Measurements from ENCODE around the gene MX2. TPM values are rescaled to one million over a fixed set of nuclear protein-coding genes. Genes with fewer than 3 reads are reported as not detected.
"Not testable (repeated sequence)": the region's sequence is repeated elsewhere in the genome, so short reads cannot be mapped to it uniquely, and the experiment has no call there.

MX2 gene
- total RNA-seq, 1 donor from 2014 or later = 4.8 TPM

- intact Hi-C loops (cut with DNase I) = no loop called here
- no peak for ATAC-seq
- no peak for DNase-seq (ENCODE audit: missing footprints)
These were observed 32.9 kb upstream of the MX2 start for GRCh38 chr21:41328660-41329607.

- no peak for DNase-seq (ENCODE audit: missing footprints)
- ATAC-seq = no peak
- intact Hi-C loops (cut with DNase I) = no loop called here
These were observed 28.1 kb upstream of the MX2 start for GRCh38 chr21:41333752-41334151.

DNA sequence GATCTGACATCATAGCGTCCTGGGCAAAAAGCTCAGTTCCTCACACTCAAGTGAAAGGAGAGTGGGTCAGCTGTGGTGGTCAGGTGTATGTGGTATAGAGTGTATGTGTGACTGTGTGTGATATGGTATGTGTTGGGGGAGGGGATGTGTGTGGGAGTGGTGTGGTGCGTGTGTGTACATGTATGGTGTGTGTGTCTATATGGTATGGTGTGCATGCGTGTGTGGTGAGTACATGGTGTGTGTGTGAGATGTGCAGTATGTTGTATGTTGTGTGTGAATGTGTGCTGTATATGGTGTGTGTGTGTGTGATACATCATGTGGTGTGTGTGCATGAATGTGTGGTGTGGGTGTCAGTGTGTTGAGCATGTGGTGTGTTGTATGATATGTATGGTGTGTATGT lies 24.3 kb upstream of the MX2 start:
- intact Hi-C loops (cut with DNase I) = no loop called here
- DNase-seq (ENCODE audit: missing footprints) (no peak), ATAC-seq (no peak)

DNA sequence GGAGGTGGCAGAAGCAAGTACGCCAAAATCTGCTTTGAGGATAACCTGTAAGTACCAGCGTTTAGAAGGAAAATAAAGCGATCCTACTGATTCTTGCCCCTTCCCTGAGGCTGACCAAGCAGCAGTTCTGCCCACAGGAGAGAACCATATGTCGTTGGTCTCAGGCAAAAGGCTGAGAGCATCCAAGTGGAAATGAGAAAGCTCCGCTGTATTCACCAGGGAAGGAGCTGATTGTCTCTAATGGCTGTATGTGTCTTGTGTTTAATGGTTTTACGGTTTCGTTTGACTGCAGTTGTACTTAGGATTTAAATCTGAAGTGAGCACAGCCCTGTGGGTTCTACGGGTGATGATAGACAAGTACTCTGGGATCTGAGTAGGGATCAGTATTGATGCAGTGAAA lies 23.4 kb upstream of the MX2 start:
- intact Hi-C loops (cut with DNase I) = no loop called here
- DNase-seq (ENCODE audit: missing footprints) = no peak
- ATAC-seq = no peak

DNA sequence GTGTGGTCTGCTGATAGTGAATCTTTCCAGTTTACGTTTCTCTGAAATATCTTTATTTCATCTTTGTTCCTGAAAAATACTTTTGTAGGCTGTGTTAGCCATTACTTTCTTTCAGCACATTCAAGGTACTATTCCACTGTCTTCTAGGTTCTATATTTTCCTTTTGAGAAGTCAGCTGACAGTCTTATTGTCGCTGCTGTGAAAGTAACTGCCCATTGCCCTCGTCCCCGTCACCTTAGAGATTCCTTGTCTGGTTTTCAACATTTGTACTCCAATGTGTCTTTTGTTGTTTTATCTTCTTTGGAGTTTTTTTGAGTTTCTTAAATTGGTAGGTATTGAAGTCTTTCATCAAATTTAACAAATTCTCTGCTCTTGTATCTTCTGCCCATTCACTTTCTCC lies 19.8 kb upstream of the MX2 start:
- intact Hi-C loops (cut with DNase I) = no loop called here
- no peak for DNase-seq (ENCODE audit: missing footprints)
- ATAC-seq = no peak

DNA sequence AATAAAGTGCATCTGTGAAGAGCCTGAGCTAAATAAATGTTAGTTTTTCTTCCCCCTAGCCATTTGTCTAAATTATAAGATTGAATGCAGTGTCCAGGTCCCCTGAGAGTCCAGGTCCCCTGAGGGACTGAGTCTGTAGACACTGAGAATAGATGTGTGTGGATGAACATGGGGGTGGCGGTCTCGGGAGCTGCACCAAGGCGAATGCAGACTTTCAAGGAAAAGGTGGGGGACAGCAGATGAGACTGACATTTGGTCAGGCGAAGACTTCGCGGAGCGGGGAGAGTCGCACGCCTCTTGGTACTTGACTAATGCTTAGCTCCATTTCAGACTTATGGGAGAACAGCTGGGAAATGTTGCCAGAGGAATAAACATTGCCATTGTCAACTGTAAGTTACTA lies 17.7 kb upstream of the MX2 start:
- intact Hi-C loops (cut with DNase I) = no loop called here
- no peak for ATAC-seq
- no peak for DNase-seq (ENCODE audit: missing footprints)

DNA sequence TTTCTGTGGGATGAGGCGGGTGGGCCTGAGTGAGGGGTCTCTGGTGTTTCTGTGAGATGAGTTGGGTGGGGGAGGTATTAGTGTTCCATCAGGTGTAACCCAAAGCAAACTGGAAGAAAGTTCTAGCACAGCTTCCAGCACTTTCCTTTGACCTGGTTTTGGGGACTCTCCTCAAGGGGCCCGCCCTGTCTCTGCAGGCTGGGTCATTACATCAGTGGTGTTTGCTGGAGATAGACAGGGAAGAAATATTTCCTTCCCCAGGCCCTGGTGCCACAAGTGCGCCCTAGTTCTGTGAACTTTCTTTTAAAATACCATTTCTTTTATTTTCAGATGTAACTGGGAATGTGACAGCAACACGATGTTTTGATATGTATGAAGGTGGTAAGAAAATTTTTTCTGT lies 16.5 kb upstream of the MX2 start:
- intact Hi-C loops (cut with DNase I) = no loop called here
- DNase-seq (ENCODE audit: missing footprints) (no peak), ATAC-seq (no peak)

GRCh38 chr21:41345934-41346685 lies 15.7 kb upstream of the MX2 start:
- DNase-seq (ENCODE audit: missing footprints) (no peak), ATAC-seq (no peak)
- intact Hi-C loops (cut with DNase I) = no loop called here

DNA sequence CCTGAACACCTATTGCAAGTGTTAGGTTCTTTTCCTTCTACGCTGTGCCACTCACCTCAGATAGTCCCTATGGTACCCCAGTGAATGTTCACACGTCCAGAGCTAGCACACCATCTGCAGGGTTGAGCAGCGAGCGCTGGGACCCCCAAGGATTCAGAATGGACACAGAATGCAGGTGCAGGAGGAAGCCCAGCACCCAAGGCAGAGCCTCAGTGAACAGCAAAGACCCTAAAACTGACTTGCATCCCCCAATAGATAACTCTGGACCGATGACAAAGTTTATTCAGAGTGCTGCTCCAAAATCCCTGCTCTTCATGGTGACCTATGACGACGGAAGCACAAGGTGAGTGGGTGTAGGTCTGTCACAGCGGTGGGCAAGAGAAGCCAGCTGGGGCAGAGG lies 15.1 kb upstream of the MX2 start:
- DNase-seq (ENCODE audit: missing footprints) = no peak
- intact Hi-C loops (cut with DNase I) = no loop called here
- ATAC-seq = no peak

- ATAC-seq (no peak), DNase-seq (ENCODE audit: missing footprints) (no peak)
- intact Hi-C loops (cut with DNase I) = no loop called here
These were observed 13.4 kb upstream of the MX2 start for GRCh38 chr21:41348434-41348833.

DNA sequence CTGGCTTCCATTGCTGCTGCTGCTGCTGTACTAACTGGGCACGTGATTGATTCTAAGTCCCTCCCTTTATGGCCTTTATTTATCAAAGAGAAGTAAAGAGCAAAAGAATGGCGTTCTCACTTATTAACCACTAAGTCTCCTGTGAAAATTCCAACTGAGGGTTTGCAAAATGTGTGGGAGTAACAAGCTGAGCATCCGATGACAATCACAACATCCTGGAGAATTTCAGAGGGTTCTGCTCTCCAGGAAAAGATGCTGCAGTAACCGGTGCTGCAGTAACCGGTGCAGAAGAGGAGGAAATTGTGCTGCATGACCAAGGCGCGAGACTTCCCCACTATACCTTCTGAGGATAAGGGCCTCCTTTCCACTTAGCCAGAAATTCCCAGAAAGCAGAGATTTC lies 12.7 kb upstream of the MX2 start:
- DNase-seq (ENCODE audit: missing footprints) (no peak), ATAC-seq (no peak)
- intact Hi-C loops (cut with DNase I) = no loop called here

GRCh38 chr21:41349619-41350390 lies 12.0 kb upstream of the MX2 start:
- intact Hi-C loops (cut with DNase I) = no loop called here
- ATAC-seq = no peak
- no peak for DNase-seq (ENCODE audit: missing footprints)

GRCh38 chr21:41350436-41351155 lies 11.2 kb upstream of the MX2 start:
- ATAC-seq (no peak), DNase-seq (ENCODE audit: missing footprints) (no peak)
- intact Hi-C loops (cut with DNase I) = no loop called here

DNA sequence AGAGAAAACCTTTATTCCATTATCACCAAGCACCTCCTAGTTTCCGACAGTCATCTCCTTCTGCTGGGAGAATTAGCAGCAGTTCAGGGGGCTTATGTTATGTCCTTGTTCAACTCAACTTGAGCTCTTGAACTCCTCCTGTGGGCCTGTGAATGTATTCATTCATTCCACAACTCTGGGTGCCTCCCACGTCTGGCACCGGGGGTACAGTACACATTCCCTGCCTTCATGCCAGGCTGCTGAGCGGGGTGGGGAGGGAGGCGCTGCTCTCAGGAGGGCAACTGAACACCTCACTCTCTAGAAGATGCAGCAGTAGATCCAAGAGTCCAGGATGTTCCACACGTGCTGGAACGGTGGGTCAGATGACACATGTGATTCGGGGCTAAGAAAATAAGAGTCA lies 4.3 kb upstream of the MX2 start:
- ATAC-seq (no peak), DNase-seq (ENCODE audit: missing footprints) (no peak)
- intact Hi-C loops (cut with DNase I) = no loop called here

DNA sequence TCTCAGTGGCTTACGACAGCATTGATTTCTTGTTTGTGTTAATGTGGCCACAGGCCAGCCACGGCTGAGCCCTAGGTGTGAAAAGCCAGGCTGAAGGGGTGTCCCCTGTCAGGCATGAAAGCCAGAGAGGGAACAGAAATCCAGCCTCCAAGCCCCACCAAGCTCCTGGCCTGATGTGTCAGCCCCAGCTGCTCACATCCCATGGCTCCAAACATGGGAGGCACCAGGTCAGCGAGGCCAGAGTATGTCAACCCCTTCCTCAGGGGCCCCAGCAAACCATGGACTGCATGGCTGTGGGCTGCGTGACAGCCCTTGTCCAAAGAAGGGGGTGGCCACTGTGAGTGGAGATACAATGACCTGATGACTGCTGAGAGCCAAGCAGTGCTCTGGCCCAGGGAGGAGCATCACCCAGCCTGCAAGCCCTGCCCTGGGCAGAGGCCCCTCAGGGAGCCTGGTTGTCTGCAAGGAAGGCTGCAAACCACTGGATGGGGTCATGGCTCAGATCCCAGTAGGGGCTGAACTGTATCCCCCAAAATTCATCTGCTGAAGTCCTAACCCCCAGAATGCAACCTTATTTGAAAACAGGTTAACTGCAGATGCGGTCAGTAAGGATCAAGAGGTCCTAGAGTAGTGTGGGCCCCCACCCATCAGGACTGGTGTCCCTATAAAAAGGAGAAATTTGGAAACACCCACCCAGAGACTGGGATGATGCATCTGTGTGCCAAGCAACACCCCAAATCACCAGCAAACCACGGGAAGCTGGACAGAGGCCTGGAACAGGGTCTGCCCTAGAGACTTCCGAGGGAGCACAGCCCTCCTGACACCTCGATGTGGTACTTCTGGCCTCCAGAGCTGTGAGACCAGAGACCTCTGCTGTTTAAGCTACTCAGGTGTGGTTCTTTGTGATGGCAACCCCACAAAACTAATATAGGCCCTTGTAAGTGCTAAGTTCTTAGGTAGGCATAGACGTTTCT lies 3.3 kb upstream of the MX2 start:
- ATAC-seq (no peak), DNase-seq (ENCODE audit: missing footprints) (no peak)
- intact Hi-C loops (cut with DNase I) = no loop called here

- DNase-seq (ENCODE audit: missing footprints) (no peak), ATAC-seq (no peak)
- intact Hi-C loops (cut with DNase I) = no loop called here
These were observed 2.5 kb upstream of the MX2 start for GRCh38 chr21:41359286-41359685.

GRCh38 chr21:41359754-41360071 lies 2.1 kb upstream of the MX2 start:
- ATAC-seq; DNase-seq (ENCODE audit: missing footprints); intact Hi-C loops (cut with DNase I): not testable (repeated sequence)
